ENCODE results near the gene EFR3B. TPM values are rescaled to one million over a fixed set of nuclear protein-coding genes. Genes with fewer than 3 reads are reported as not detected.

EFR3B gene
- total RNA-seq, 1 experiment from 2014 or later: 7.0 TPM

DNA sequence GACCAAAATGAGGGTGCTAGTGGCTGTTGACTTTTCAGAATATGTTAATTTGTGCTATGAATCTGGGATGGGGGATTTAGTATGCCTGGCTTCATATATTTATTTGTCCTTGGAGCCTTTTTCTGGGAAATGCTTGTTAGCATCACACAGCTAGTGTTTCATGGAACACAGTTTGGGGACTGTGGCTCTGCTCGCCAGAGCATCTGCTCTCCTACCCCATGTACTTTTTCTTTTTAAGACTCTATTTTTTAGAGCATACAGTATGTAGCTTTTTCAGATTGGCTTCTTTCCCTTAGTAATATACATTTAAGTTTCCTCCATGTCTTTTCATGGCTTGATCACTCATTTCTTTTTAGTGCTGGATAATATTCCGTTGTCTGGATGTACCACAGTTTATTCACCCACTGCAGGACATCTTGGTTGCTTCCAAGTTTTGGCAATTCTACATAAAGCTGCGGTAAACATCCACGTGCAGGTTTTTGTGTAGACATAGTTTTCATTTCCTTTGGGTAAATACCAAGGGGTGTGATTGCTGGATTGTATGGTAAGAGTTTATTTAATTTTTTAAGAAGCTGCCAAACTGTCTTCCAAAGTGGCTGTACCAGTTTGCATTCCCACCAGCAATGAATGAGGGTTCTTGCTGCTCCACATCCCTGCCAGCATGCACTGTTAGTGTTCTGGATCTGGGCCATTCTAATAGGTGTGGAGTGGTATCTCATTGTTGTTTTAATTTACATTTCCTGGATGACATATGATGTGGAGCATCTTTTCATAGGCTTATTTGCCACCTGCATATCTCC lies 44.1 kb downstream of the EFR3B start:
- Histone ChIP-seq H2BK120ac (ENCODE audit: low read depth, low read length, poor library complexity, severe bottlenecking) (no peak overlapping the region), H3K27me3 (ENCODE audit: insufficient read depth, low read length) (no peaks in the 10 kb centered on the region; the same call in 1 of the 2 replicates), H3K79me2 (ENCODE audit: insufficient read depth, low read length) (no peaks in the 10 kb centered on the region), H3K79me1 (ENCODE audit: insufficient read depth, low read depth, low read length, poor library complexity, severe bottlenecking) (no peaks in the 10 kb centered on the region), H3K4me1 (ENCODE audit: insufficient read depth, low read length) (peaks cover 7% of the 10 kb centered on the region; the same call in 1 of the 2 replicates), H2AFZ (ENCODE audit: low read length) (no peak overlapping the region), H3K4ac (ENCODE audit: low read depth, low read length) (no peak overlapping the region), H3K4me2 (ENCODE audit: insufficient read depth, insufficient read length, low read length) (no peak overlapping the region), H2BK20ac (ENCODE audit: low read depth, low read length, poor library complexity, severe bottlenecking) (no peak overlapping the region), H2BK15ac (ENCODE audit: low read depth, low read length) (no peak overlapping the region), H3K14ac (ENCODE audit: insufficient read depth, low read length) (no peak overlapping the region), H4K91ac (ENCODE audit: insufficient read length, low read depth, low read length) (no peak overlapping the region), H3K18ac (ENCODE audit: insufficient read length, low read depth, low read length) (no peak overlapping the region), H3K9me3 (ENCODE audit: control insufficient read depth, low read depth, low read length) (no peaks in the 10 kb centered on the region), H3T11ph (ENCODE audit: low read length) (no peak overlapping the region), H4K20me1 (ENCODE audit: control insufficient read depth, insufficient read depth, insufficient read length) (no peaks in the 10 kb centered on the region), H2BK5ac (ENCODE audit: insufficient read length, low read length) (no peak overlapping the region), H2AK5ac (ENCODE audit: insufficient read length, low read length) (no peak overlapping the region), H3K56ac (ENCODE audit: insufficient read length, low read depth, low read length) (no peak overlapping the region), H4K8ac (replicated peaks; ENCODE audit: insufficient read length, low read depth, low read length) (no peak overlapping the region), H4K5ac (ENCODE audit: insufficient read length, low read depth, low read length) (no peak overlapping the region), H3K9ac (ENCODE audit: extremely low read depth, insufficient read length, low read length) (no peak overlapping the region), H3K23ac (ENCODE audit: insufficient read length, low read depth, low read length) (no peak overlapping the region), H2BK12ac (ENCODE audit: insufficient read length, low read depth, low read length) (no peak overlapping the region), H3K27ac (ENCODE audit: insufficient read length, low read depth, low read length) (no peak overlapping the region), H3K23me2 (ENCODE audit: insufficient read length, low read depth, low read length, poor library complexity, severe bottlenecking) (peaks cover 3% of the 10 kb centered on the region)
- TF ChIP-seq, protein P1, sequence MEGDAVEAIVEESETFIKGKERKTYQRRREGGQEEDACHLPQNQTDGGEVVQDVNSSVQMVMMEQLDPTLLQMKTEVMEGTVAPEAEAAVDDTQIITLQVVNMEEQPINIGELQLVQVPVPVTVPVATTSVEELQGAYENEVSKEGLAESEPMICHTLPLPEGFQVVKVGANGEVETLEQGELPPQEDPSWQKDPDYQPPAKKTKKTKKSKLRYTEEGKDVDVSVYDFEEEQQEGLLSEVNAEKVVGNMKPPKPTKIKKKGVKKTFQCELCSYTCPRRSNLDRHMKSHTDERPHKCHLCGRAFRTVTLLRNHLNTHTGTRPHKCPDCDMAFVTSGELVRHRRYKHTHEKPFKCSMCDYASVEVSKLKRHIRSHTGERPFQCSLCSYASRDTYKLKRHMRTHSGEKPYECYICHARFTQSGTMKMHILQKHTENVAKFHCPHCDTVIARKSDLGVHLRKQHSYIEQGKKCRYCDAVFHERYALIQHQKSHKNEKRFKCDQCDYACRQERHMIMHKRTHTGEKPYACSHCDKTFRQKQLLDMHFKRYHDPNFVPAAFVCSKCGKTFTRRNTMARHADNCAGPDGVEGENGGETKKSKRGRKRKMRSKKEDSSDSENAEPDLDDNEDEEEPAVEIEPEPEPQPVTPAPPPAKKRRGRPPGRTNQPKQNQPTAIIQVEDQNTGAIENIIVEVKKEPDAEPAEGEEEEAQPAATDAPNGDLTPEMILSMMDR (conservative IDR thresholded peaks at IDR 0.05): no peak
- peaks cover 16% of the 10 kb centered on the region for H3K27me3 Mint-ChIP-seq (ENCODE audit: low read depth)
- DNase-seq: no peak
- no peaks in the 10 kb centered on the region for H3K9me3 Mint-ChIP-seq
- peaks cover 0 to 5% (median 0%) of the 10 kb centered on the region in 3 experiments; a peak in 1 of 7 replicates for H3K36me3 Mint-ChIP-seq (ENCODE audit: insufficient read depth in 1 of 3, low read depth in 3 of 3)
- no CpG with 5 or more reads among the region's 4 CpGs for WGBS (ENCODE audit: extremely low coverage, insufficient read length, low lambda C conversion rate)
- peaks cover 32 to 35% of the 10 kb centered on the region in 2 experiments for H3K4me1 Mint-ChIP-seq
- H3K27ac Mint-ChIP-seq: no peak overlapping the region
- no peak overlapping the region for H3K4me3 Mint-ChIP-seq
